Measurements from ENCODE around the gene SRSF1.
"Not testable (repeated sequence)": the region's sequence is repeated elsewhere in the genome, so short reads cannot be mapped to it uniquely, and the experiment has no call there.

SRSF1 gene

GRCh38 chr17:58006924-58007780, at the start of gene SRSF1:
Gene SRSF1 (minus strand): TSS chr17:58007246. CDS start chr17:58007137, 109 bp downstream.
- DNase-seq = peak; percentile 99

GRCh38 chr17:58056476-58056875, 49.4 kb upstream of the SRSF1 start:
- no peak for DNase-seq

- no peak for DNase-seq
These were observed 47.6 kb upstream of the SRSF1 start for GRCh38 chr17:58054641-58055040.

- DNase-seq = no peak
These were observed 46.1 kb upstream of the SRSF1 start for GRCh38 chr17:58052945-58053715.

GRCh38 chr17:58052407-58052806, 45.4 kb upstream of the SRSF1 start:
- DNase-seq = no peak

GRCh38 chr17:58051468-58051867, 44.4 kb upstream of the SRSF1 start:
- no peak for DNase-seq

GRCh38 chr17:58050966-58051365, 43.9 kb upstream of the SRSF1 start:
- no peak for DNase-seq

GRCh38 chr17:58049533-58049932, 42.5 kb upstream of the SRSF1 start:
- no peak for DNase-seq

- DNase-seq = no peak
These were observed 40.5 kb upstream of the SRSF1 start for GRCh38 chr17:58047376-58048150.

- no peak for DNase-seq
These were observed 39.4 kb upstream of the SRSF1 start for GRCh38 chr17:58046239-58047094.

GRCh38 chr17:58044256-58044655, 37.2 kb upstream of the SRSF1 start:
- not testable (repeated sequence) for DNase-seq

GRCh38 chr17:58043221-58044181, 36.5 kb upstream of the SRSF1 start:
- DNase-seq = no peak

- DNase-seq = no peak
These were observed 34.1 kb upstream of the SRSF1 start for GRCh38 chr17:58041161-58041560.

GRCh38 chr17:58040386-58040785, 33.3 kb upstream of the SRSF1 start:
- DNase-seq = no peak

GRCh38 chr17:58039975-58040374, 32.9 kb upstream of the SRSF1 start:
- DNase-seq = no peak

GRCh38 chr17:58032691-58033415, 25.8 kb upstream of the SRSF1 start:
- no peak for DNase-seq

- no peak for DNase-seq
These were observed 21.5 kb upstream of the SRSF1 start for GRCh38 chr17:58028578-58028977.

GRCh38 chr17:58020401-58020800, 13.4 kb upstream of the SRSF1 start:
- DNase-seq = no peak

- DNase-seq = no peak
These were observed 12.5 kb upstream of the SRSF1 start for GRCh38 chr17:58019521-58019920.

GRCh38 chr17:58019039-58019438, 12.0 kb upstream of the SRSF1 start:
- DNase-seq = no peak

Measured in NCI-H1092 treated with DMSO at 0.1 percent for 48 hours (cell line).